T-cell (primary cell): ENCODE data around the gene EEF2. TPM values are rescaled to one million over a fixed set of nuclear protein-coding genes. Genes with fewer than 3 reads are reported as not detected.
A peak's percentile ranks its signal among the peaks of the same experiment; 100 is the strongest.

Experiments
- ATAC-seq, 4 experiments: fragments of 200-7000 bp in 3 of 4; fragments of 150-1000 bp in 1 of 4; cut with Tn5 transposase; replicated peaks in 1 of 4; 1 replicate in 3 of 4; 2 replicates in 1 of 4; pipeline ENCODE4 v1.10.0; 2021; ENCODE audit warnings: moderate library complexity in 3 of 4, mild to moderate bottlenecking in 2 of 4, moderate number of reproducible peaks in 1 of 4
- CTCF ChIA-PET, 2 donors: fragments of 300-600 bp; sonication (Branson Sonifier 250); formaldehyde crosslinking; loops; one replicate each; lab custom pipeline; 2022; ENCODE audit warnings: antibody characterized with exemption in 2 of 2; lab: Charles Lee
- POLR2A ChIA-PET, 2 donors: fragments of 300-600 bp; sonication (Branson Sonifier 250); formaldehyde crosslinking; loops; one replicate each; lab custom pipeline; 2022; ENCODE audit warnings: antibody characterized with exemption in 2 of 2; lab: Charles Lee
- DNase-seq, 35 experiments: peaks; one replicate each; pipeline versions ENCODE4 v3.0.0 to v3.0.0-alpha.2; 2013 to 2023
- H3K27ac ChIP-seq: one replicate; pipeline ENCODE4 v1.5.1; 2013; ENCODE audit warnings: low read length
- H3K27me3 ChIP-seq, 2 experiments: replicated peaks in 1 of 2; 1 replicate in 1 of 2; 2 replicates in 1 of 2; pipeline versions ENCODE4 v1.6.1 to v1.7.0; 2013; ENCODE audit warnings: low read length in 1 of 2, mixed read lengths in 1 of 2; ENCODE audit not compliant: control insufficient read depth in 2 of 2, insufficient read depth in 2 of 2; ENCODE audit errors: extremely low read depth in 1 of 2
- H3K36me3 ChIP-seq, 2 donors: 1 replicate in 1 of 2; 2 replicates in 1 of 2; pipeline versions ENCODE4 v1.6.1 to v1.7.0; 2013; ENCODE audit warnings: low read length in 1 of 2; ENCODE audit not compliant: control insufficient read depth in 2 of 2, insufficient read depth in 1 of 2; ENCODE audit errors: extremely low read depth in 1 of 2
- H3K4me1 ChIP-seq, 2 experiments: 1 replicate in 1 of 2; 2 replicates in 1 of 2; pipeline versions ENCODE4 v1.6.1 to v1.7.0; 2013; ENCODE audit warnings: low read length in 2 of 2, mixed read lengths in 1 of 2; ENCODE audit not compliant: insufficient read depth in 2 of 2, control insufficient read depth in 1 of 2; ENCODE audit errors: extremely low read depth in 1 of 2
- H3K4me3 ChIP-seq, 2 donors: 1 replicate in 1 of 2; 2 replicates in 1 of 2; pipeline versions ENCODE4 v1.5.1 to v1.7.0; 2013; ENCODE audit warnings: mild to moderate bottlenecking in 2 of 2, low read length in 1 of 2, moderate library complexity in 1 of 2; ENCODE audit not compliant: control insufficient read depth in 1 of 2; ENCODE audit errors: extremely low read depth in 1 of 2
- H3K9me3 ChIP-seq: 2 replicates; pipeline ENCODE4 v1.7.0; 2013
- H3K27ac Mint-ChIP-seq, 2 donors: one replicate each; pipeline ENCODE4 v1.8.0; 2020 to 2021; ENCODE audit warnings: mild to moderate bottlenecking in 2 of 2, mixed read lengths in 2 of 2
- H3K27me3 Mint-ChIP-seq, 2 donors: one replicate each; pipeline ENCODE4 v1.8.0; 2021 to 2022; ENCODE audit warnings: mixed read lengths in 2 of 2
- H3K36me3 Mint-ChIP-seq: one replicate; pipeline ENCODE4 v1.8.0; 2021; ENCODE audit warnings: mixed read lengths
- H3K4me1 Mint-ChIP-seq, 3 donors: one replicate each; pipeline ENCODE4 v1.8.0; 2020 to 2022; ENCODE audit warnings: mixed read lengths in 3 of 3, mild to moderate bottlenecking in 1 of 3
- H3K4me3 Mint-ChIP-seq, 3 donors: one replicate each; pipeline ENCODE4 v1.8.0; 2020 to 2022; ENCODE audit warnings: mild to moderate bottlenecking in 3 of 3, mixed read lengths in 3 of 3, moderate library complexity in 3 of 3
- H3K9me3 Mint-ChIP-seq, 3 donors: one replicate each; pipeline ENCODE4 v1.8.0; 2020 to 2022; ENCODE audit warnings: mixed read lengths in 3 of 3
- WGBS: methylation state at CpG from one replicate; pipeline ENCODE4 v1.1.5; 2013; ENCODE audit warnings: missing lambda C conversion rate; ENCODE audit not compliant: insufficient coverage; 5-methylcytosine and 5-hydroxymethylcytosine counted together
- total RNA-seq, 35 experiments: library from RNA in 6 of 35; stranded (reverse) in 6 of 35; fragments of 120-200 nt in 1 of 35; gene quantifications; one replicate each; pipeline versions ENCODE4 v1.2.1 to v1.2.4 and lab custom pipeline; 2013 to 2026

The EEF2 gene
- total RNA-seq, 5 donors from 2014 or later (not counting 1 experiment from before 2014, with no cell fraction given), result 2,379 to 2,775 (median 2,439) TPM

DNA sequence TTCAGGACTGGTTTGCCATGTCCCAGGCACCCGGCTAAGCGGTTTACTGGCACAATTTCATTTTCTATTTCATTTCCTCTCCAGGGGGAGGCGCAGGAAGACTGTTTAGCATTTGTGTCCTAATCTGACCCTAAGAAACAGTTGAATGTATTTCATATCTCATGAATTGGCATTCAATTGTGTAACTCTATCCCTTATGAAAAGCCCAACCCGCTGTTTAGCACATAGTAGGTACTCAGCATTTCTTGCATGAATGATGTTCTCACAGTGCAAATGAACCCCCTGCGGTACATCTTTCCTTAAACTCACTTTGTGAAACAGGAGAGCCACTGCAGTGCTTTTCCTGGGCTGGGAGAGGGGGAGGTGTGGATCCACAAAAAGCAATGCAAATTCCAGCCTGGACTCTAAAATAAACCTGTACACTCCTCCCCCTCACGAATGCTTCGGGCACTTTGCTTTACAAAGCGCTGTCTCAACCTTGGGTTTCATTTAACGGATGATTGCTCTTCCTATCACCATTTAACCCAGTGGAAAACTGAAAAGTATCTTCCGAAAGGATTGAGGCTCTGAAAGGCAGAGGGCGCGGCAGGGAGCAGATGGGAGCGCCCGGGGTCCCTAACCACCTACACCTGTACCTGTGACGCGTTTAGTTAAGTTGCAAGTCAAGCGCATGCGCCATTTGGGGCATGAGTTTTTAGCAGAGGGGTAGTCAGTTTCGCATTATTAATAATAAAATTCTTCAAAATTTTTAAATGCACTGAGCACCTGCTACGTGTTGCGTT lies 1.2 kb upstream of the EEF2 start:
- POLR2A ChIA-PET, result no interaction called here

GRCh38 chr19:3985643-3986259 lies 488 bp upstream of the EEF2 start:
- H3K9me3 Mint-ChIP-seq, result no peaks in the 10 kb centered on the region
- ATAC-seq (no peak), DNase-seq (no peak)
- CTCF ChIA-PET, result interaction anchor here (0.5 to 1.0 kb wide), 6 partner anchors 15 to 385 kb away, joined by 3 to 6 read pairs (median 3); partner anchors contain the start of gene PIAS4 (in 1 of the 2)
- H3K4me1 Mint-ChIP-seq, result peaks cover 55 to 60% (median 56%) of the 10 kb centered on the region in 3 donors
- Histone ChIP-seq H3K36me3 (peaks cover 30 to 35% of the 10 kb centered on the region in 2 donors), H3K27ac (peak overlapping the region; percentile 51), H3K9me3 (no peaks in the 10 kb centered on the region), H3K27me3 (no peaks in the 10 kb centered on the region), H3K4me1 (peaks cover 30 to 71% of the 10 kb centered on the region in 2 experiments), H3K4me3 (peak overlapping the region; percentile 89 to 90)
- H3K36me3 Mint-ChIP-seq, result peaks cover 33% of the 10 kb centered on the region
- POLR2A ChIA-PET, result interaction anchor here (0.6 to 1.1 kb wide), 5 partner anchors 14 to 1471 kb away, joined by 3 to 4 read pairs (median 3); no protein-coding TSS in a partner anchor
- peak overlapping the region; percentile 94 to 96 for H3K27ac Mint-ChIP-seq
- peak overlapping the region; percentile 92 to 97 (median 95) for H3K4me3 Mint-ChIP-seq
- no peaks in the 10 kb centered on the region for H3K27me3 Mint-ChIP-seq
- 2% methylated on average over 6 of the region's 19 CpGs for WGBS

More for the DNA sequence above, 1.2 kb upstream of the EEF2 start:
- Mint-ChIP-seq H3K9me3 (no peaks in the 10 kb centered on the region), H3K27ac (peak overlapping the region; percentile 94 to 96), H3K36me3 (peaks cover 30% of the 10 kb centered on the region), H3K4me3 (peak overlapping the region; percentile 92 to 97 (median 95)), H3K4me1 (peaks cover 53 to 59% (median 54%) of the 10 kb centered on the region in 3 donors), H3K27me3 (no peaks in the 10 kb centered on the region)
- peak overlapping the region; percentile 55 for H3K27ac ChIP-seq
- H3K9me3 ChIP-seq, result no peaks in the 10 kb centered on the region
- 5% methylated on average over 4 of the region's 21 CpGs for WGBS
- peak overlapping the region; percentile 89 to 90 for H3K4me3 ChIP-seq
- no peaks in the 10 kb centered on the region for H3K27me3 ChIP-seq
- peaks cover 30 to 65% of the 10 kb centered on the region in 2 experiments for H3K4me1 ChIP-seq
- CTCF ChIA-PET, result interaction anchor here (0.5 to 1.5 kb wide), 4 partner anchors 155 to 788 kb away, joined by 3 to 21 read pairs (median 4); partner anchors contain the start of gene MRPL54 (in 1 of the 2)
- DNase-seq (peak in 33 of 35 experiments; percentile 28 to 84 (median 53)), ATAC-seq (peak; percentile 14 to 36 (median 25))
- H3K36me3 ChIP-seq, result peaks cover 23 to 28% of the 10 kb centered on the region in 2 donors

- Histone ChIP-seq H3K36me3 (peaks cover 42 to 47% of the 10 kb centered on the region in 2 donors), H3K4me1 (peaks cover 30 to 72% of the 10 kb centered on the region in 2 experiments), H3K27ac (peak overlapping the region; percentile 92), H3K27me3 (no peaks in the 10 kb centered on the region), H3K9me3 (no peaks in the 10 kb centered on the region), H3K4me3 (peak overlapping the region; percentile 89 to 90)
- H3K27ac Mint-ChIP-seq, result peak overlapping the region; percentile 94 to 96
- H3K4me3 Mint-ChIP-seq, result peak overlapping the region; percentile 92 to 97 (median 95)
- H3K36me3 Mint-ChIP-seq, result peaks cover 37% of the 10 kb centered on the region
- H3K27me3 Mint-ChIP-seq, result no peaks in the 10 kb centered on the region
- POLR2A ChIA-PET, result interaction anchor here in 1 of 2 donors (0.5 kb wide), 1 partner anchor 548 kb away, joined by 4 read pairs; no protein-coding TSS in a partner anchor
- peak in 1 of 35 experiments; percentile 21 for DNase-seq
- peaks cover 52 to 58% (median 57%) of the 10 kb centered on the region in 3 donors for H3K4me1 Mint-ChIP-seq
- 0% methylated on average over 5 of the region's 10 CpGs for WGBS
- ATAC-seq, result peak in 2 of 4 experiments; percentile 2 to 7
- no peaks in the 10 kb centered on the region for H3K9me3 Mint-ChIP-seq
- CTCF ChIA-PET, result interaction anchor here in 1 of 2 donors (0.9 kb wide), 1 partner anchor 14 kb away, joined by 3 read pairs; the partner anchor contains the start of gene DAPK3
Observed at GRCh38 chr19:3984584-3984907, 717 bp downstream of the EEF2 start.

- ATAC-seq, result no peak
- H3K27me3 Mint-ChIP-seq, result no peaks in the 10 kb centered on the region
- peaks cover 41% of the 10 kb centered on the region for H3K36me3 Mint-ChIP-seq
- ChIA-PET POLR2A (interaction anchor here (0.5 to 0.6 kb wide), 3 partner anchors 105 to 547 kb away, joined by 3 to 12 read pairs (median 4); no protein-coding TSS in a partner anchor), CTCF (no interaction called here)
- H3K9me3 Mint-ChIP-seq, result no peaks in the 10 kb centered on the region
- H3K27ac Mint-ChIP-seq, result peak overlapping the region; percentile 94 to 96
- peaks cover 57 to 62% (median 60%) of the 10 kb centered on the region in 3 donors for H3K4me1 Mint-ChIP-seq
- Histone ChIP-seq H3K36me3 (peaks cover 47 to 52% of the 10 kb centered on the region in 2 donors), H3K27ac (peak overlapping the region; percentile 92), H3K4me3 (peak overlapping the region; percentile 89 to 90), H3K9me3 (no peaks in the 10 kb centered on the region), H3K4me1 (peaks cover 30 to 76% of the 10 kb centered on the region in 2 experiments), H3K27me3 (no peaks in the 10 kb centered on the region)
- peak in 2 of 35 experiments; percentile 13 to 42 for DNase-seq
- H3K4me3 Mint-ChIP-seq, result peak overlapping the region; percentile 92 to 97 (median 95)
- 23% methylated on average over 27 of the region's 30 CpGs for WGBS
Observed at GRCh38 chr19:3983936-3984583, 1.2 kb downstream of the EEF2 start.

GRCh38 chr19:3983542-3983914 lies 1.7 kb downstream of the EEF2 start:
- H3K36me3 ChIP-seq, result peaks cover 50 to 56% of the 10 kb centered on the region in 2 donors
- CTCF ChIA-PET, result no interaction called here
- WGBS, result 60% methylated on average over 5 of the region's 7 CpGs
- DNase-seq (no peak), ATAC-seq (no peak)
- no peaks in the 10 kb centered on the region for H3K9me3 ChIP-seq
- peaks cover 30 to 76% of the 10 kb centered on the region in 2 experiments for H3K4me1 ChIP-seq
- H3K4me1 Mint-ChIP-seq, result peaks cover 57 to 64% (median 62%) of the 10 kb centered on the region in 3 donors
- peaks cover 41% of the 10 kb centered on the region for H3K36me3 Mint-ChIP-seq
- no peaks in the 10 kb centered on the region for H3K27me3 ChIP-seq
- H3K4me3 Mint-ChIP-seq, result peak overlapping the region; percentile 92 to 97 (median 95)
- H3K27me3 Mint-ChIP-seq, result no peaks in the 10 kb centered on the region
- peak overlapping the region; percentile 92 for H3K27ac ChIP-seq
- H3K9me3 Mint-ChIP-seq, result no peaks in the 10 kb centered on the region
- POLR2A ChIA-PET, result interaction anchor here in 1 of 2 donors (0.5 to 0.6 kb wide), 2 partner anchors 105 to 354 kb away, joined by 3 to 12 read pairs; no protein-coding TSS in a partner anchor
- H3K27ac Mint-ChIP-seq, result peak overlapping the region; percentile 94 to 96
- H3K4me3 ChIP-seq, result peak overlapping the region; percentile 89 to 90
